Stimulated activated CD8-positive, alpha-beta memory T cell treated with anti-CD3 and anti-CD28 coated beads, Interleukin-7, amount 100 ng/mL, for 48 hours (primary cell): Measurements from ENCODE around the gene STARD9.
A peak's percentile ranks its signal among the peaks of the same experiment; 100 is the strongest.

ENCODE experiments used
- DNase-seq, 2 donors: peaks; one replicate each; pipeline ENCODE4 v3.0.0-alpha.2; 2020; ENCODE audit warnings: low read depth in 1 of 2; ENCODE audit errors: extremely low read depth in 1 of 2

The STARD9 gene

GRCh38 chr15:42691770-42692169 is 116.4 kb downstream of the STARD9 start:
- no peak for DNase-seq

DNA sequence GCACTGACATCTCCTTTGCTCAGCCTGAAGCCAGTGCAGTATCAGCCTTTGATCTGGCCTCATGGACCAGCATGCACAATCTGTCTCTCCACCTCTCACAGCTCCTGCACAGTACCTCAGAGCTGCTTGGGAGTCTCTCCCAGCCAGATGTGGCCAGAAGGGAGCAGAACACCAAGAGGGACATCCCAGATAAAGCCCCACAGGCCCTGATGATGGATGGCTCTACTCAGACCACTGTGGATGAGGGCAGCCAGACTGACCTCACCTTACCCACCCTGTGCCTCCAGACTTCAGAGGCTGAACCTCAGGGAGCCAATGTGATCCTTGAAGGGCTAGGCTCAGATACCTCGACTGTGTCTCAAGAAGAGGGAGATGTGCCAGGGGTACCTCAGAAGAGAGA is 117.1 kb downstream of the STARD9 start:
- DNase-seq: no peak

GRCh38 chr15:42692997-42693396 is 117.6 kb downstream of the STARD9 start:
- no peak for DNase-seq

DNA sequence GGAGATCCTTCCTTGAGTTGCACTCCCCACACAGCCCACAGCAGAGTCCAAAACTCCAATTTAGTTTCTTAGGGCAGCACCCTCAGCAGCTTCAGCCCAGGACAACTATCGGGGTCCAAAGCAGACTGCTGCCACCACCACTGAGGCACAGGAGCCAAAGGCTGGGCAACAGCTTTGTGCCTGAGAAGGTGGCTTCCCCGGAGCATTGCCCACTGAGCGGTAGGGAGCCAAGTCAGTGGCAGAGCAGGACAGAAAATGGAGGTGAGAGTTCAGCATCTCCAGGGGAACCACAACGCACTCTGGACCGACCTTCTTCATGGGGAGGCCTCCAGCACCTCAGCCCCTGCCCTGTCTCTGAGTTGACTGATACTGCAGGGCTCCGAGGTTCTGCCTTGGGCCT is 118.1 kb downstream of the STARD9 start:
- no peak for DNase-seq

- DNase-seq: no peak
Observed at GRCh38 chr15:42693942-42694341, 118.5 kb downstream of the STARD9 start.

DNA sequence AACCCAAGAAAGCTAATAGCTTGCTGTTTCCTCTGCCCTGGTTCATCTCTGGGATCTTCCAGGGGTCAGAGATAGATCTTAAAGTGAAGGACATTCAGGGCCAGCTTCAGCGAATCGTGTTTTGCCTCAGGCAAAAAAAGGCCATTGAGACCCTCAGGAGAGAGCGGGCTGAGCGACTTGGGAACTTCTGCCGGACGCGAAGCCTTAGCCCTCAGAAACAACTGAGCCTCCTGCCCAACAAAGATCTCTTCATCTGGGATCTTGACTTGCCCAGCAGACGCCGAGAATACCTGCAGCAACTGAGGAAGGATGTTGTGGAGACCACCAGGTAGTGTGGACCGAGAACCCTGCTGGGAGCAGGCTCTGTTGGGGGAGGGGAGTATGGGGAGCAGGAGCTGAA is 119.0 kb downstream of the STARD9 start:
- DNase-seq: no peak

GRCh38 chr15:42695527-42696071 is 120.2 kb downstream of the STARD9 start:
- no peak for DNase-seq

DNA sequence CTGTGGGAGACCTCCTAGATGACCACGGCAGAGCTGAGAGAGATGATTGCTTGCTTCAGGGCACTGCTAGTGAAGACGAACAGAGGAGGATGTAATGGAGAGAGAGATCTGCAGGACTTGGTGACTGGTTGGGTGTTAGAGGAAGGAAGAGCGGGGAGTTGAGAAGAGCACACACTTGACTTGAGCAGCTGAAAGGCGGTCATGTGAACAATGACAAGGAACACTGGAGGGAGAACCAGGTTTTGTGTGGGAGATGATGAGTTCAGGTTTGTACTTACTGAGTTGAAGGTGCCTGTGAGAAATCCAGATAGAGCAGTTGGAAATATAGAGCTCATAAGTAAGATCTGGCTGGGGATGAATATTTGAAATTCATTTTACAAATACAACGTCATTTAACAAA is 121.2 kb downstream of the STARD9 start:
- DNase-seq: no peak

- DNase-seq: peak in 1 of 2 donors; percentile 21
Observed at GRCh38 chr15:42704492-42704926, 129.1 kb downstream of the STARD9 start.

- DNase-seq: no peak
Observed at GRCh38 chr15:42705336-42705735, 129.9 kb downstream of the STARD9 start.

DNA sequence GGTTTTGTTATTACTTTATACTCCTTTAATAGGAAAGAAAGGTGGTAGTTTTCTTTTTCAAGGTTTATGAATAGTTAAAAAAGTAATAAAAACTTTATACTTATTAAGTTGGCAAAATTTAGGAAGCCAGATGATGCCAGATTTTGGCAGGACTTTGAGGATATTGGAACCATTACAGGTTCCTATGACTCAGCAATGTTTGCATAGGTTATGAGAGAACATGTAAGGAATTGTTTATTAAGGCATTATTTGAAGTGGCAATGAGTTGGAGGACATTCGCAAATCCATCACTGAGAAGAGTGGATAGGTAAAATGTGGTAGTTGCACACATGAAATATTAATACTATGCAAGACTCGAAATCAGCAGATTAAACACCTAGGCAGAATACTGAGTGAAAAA is 131.7 kb downstream of the STARD9 start:
- DNase-seq: no peak

DNA sequence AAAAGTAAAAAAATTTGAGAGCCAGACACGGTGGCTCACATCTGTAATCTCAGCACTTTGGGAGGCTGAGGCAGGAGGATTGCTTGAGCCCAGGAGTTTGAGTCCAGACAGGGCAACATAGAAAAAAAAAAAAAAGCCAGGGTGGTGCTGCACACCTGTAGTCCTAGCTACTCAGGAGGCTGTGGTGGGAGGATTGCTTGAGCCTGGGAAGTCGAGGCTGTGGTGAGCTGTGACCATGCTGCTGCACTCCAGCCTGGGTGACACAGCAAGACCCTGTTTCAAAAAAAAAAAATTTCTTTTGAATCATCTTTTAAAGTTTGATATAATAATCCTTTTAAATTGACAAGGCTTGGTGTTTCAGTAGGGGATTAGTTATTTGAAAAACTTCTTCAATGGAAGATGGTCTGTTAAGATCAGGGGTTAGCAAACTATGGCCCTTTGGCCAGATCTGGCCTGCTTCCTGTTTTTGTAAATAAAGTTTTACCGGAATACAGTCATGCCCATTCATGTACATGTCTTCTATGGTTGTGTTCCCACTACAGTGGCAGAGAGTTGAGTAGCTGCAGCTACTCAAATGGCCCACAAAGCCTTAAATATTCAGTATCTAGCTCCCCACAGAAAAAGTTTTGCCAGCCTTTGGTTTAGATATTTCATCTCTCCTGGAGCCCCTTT is 132.6 kb downstream of the STARD9 start:
- DNase-seq: no peak

DNA sequence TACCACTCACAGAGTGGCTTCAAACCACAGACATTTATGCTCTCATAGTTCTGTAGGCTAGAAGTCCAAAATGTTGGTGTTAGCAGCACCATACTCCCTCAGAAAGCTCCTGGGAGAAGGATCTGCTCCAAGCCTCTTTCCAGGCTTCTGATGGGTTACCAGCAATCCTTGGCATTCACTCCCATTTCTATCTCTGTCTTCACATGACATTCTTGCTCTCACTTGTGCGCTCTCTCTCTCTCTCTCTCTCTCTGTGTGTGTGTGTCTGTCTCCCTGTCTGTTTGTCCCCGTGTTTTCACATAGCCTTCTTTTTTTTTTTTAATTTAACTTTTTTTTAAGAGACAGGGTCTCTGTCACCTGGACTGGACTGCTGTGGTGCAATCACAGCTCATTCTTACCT is 135.3 kb downstream of the STARD9 start:
- DNase-seq: no peak

- no peak for DNase-seq
Observed at GRCh38 chr15:42711746-42712145, 136.3 kb downstream of the STARD9 start.

DNA sequence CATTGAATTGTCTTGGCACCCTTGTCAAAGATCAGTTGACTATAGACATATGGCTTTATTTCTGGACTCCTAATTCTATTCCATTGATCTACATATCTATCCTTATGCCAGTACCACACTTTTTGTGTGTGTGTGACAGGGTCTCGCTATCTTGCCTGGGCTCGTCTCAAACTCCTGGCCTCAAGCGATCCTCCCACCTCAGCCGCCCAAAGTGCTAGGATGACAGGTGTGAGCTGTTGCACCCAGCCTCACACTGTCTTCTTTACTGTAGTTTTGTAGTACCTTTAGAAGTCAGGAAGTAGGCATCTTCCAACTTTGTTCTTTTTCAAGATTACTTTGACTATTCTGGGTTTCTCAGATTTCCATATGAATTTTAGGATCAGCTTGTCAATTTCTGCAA is 137.2 kb downstream of the STARD9 start:
- DNase-seq: no peak

DNA sequence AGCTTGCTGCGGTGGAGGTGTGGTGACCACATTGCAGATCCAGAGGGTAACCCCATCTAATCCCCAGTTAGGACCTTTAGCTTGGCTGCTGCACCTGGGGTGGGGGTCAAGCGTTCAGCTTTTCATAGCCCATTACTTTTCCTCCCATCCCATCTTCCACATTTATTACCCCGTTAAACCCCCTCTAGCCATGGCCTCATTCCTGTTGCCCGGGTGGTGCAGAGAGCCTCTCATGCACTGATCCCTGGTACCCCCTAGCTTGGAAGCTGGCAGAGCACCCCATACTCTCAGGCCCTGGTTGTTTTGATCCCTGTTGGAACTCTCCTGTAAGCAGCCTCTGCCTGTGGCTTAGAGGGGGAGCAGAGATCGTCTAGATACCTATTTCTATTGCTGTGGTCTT is 140.7 kb downstream of the STARD9 start:
- no peak for DNase-seq

DNA sequence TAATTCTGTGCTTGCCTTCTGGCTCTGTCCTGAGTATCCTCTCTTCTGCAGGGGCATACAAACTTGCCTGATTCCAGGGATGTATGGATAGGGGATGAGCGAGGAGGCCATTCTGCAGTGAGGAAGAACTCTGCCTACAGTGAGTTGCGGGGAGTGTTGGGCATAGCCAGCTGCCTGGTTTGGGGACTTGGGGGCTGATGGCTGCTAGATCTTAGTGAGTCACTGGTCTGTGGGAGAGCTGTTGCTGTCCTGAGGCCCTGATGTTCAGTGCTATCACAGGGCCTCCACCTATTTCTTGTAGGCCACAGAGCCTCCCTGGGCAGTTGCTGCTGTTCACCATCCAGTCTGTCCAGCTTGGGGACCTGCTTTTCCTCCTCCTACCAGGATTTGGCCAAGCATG is 141.2 kb downstream of the STARD9 start:
- DNase-seq: no peak

- no peak for DNase-seq
Observed at GRCh38 chr15:42719043-42719442, 143.6 kb downstream of the STARD9 start.

DNA sequence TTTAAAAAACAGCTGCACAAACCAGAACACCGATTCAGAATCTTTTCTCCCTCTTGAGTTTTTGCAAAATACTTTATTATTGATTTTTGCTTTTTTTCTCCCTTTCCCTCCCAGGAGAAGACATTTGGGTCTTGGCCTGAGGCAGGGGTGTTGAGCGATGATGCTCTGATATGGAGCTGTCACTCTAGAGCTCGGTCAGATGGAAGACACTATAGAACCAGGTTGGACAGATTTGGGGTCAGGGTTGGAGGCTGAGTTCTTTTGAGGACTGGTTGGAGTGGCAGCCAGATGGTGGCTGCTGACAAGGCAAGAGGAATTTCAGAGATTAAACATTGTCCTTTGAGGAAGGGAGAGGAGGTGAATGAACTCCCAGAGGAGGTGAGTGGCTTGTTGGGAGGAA is 144.7 kb downstream of the STARD9 start:
- no peak for DNase-seq

DNA sequence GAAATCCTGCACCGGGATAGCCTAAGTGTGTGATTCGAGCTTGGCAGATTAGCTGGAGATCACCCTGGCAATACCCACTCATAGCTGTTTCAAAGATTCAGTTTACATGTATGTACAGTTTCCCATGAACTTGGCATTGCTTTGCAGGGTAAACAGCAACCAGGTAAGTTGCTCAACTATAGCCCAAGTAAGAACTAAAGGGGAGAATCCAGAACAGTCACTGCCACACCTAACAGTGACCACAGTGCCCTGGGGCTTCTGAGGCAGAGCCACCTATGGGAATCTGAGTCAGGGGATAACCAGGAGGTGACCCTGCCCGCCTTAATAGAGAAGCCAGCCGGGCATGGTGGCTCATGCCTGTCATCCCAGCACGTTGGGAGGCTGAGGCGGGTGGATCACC is 145.6 kb downstream of the STARD9 start:
- no peak for DNase-seq

DNA sequence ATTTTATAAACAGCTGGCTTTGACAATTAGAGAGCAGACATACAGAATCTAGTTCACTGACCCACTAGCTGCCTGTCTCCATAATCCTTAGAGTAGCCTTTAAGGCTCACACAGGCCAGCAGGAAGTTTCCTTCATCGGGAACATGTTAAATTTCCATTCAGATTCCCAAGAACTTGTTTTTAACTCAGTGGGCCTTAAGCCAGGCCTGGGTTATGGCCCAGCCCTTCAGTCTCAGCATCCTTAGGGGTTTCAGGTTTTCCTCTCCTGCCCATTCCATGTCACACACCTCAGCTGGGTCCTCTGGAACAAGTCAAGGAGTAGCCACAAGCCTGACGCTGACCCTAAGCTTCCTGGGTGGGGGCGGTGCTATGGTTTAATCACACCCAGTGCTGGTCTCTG is 146.5 kb downstream of the STARD9 start:
- no peak for DNase-seq

DNA sequence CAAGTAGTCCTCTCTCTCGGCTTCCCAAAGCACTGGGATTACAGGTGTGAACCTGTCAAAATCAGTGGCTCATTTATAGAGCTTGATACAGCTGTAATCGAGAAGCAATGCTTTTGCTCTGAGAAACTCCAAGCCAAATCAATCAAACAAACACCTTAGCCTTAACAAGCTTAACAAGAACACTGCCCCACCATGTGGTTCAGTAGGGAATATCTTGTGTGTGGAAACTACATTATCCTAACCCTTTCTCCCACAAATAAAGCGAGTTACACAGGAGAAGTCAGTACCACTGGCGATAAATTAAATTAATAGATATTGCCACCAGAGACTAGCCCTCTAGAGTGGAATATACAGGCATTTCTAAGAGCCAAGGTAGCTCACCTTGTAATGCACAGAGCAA is 147.7 kb downstream of the STARD9 start:
- no peak for DNase-seq

DNA sequence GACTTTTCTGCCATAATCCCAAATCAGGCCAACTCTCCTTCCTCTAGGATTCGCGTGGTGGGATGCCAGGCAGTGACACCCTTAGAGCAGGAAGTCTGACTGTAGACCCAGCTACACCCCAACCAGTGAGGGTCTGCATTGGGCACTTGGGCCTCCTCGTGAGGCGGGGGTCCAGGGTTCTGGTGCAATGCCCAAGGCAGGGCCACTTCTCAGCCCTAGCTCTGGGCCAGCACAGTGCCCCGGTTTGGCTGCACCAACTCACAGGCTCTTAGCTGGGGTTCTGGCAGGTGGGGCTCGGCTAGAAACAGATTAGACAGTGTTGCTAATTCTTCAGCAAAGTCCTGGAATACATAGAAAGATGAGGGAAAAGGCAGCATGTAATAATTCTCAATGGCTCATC is 148.9 kb downstream of the STARD9 start:
- DNase-seq: no peak
